ENCODE data around the gene NHERF2. TPM values are rescaled to one million over a fixed set of nuclear protein-coding genes. Genes with fewer than 3 reads are reported as not detected.

Gene NHERF2
- total RNA-seq, 1 experiment from 2014 or later, result 175 TPM

DNA sequence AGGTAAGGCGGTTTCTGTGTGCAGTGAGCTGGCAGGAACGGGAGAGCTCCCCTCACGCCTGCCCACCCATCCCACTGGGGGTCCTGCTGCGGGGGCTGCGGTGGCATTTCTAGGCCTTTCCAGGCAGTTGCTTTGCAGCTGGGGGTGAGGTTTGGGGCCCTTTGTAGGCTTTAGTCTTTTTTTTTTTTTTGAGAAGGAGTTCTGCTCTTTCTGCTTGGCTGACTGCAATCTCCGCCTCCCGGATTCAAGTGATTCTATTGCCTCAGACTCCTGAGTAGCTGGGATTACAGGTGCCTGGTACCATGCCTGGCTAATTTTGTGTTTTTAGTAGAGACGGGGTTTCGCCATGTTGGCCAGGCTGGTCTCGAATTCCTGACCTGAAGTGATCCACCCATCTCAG lies 32.2 kb downstream of the NHERF2 start:
- DNase-seq (ENCODE audit: low read depth), result no peak

DNA sequence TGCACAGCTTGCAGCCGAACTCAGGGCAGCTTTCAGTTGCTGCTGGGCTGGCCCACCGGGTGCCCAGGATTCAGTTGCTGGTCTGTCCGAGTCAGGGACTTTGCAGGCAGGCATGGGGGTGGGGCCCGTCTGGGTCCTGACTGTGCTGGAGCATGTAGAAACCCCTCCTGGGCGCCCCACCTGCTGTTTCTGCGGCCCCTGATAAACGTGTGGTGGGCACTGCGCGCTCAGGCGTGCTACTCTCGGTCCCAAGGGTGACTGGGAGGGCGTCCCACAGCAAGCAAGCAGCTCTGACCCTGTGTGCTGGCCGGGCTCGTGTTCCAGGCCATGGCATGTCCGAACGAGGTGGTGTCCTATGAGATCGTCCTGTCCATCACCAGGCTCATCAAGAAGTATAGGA lies 33.6 kb downstream of the NHERF2 start:
- no peak for DNase-seq (ENCODE audit: low read depth)

DNA sequence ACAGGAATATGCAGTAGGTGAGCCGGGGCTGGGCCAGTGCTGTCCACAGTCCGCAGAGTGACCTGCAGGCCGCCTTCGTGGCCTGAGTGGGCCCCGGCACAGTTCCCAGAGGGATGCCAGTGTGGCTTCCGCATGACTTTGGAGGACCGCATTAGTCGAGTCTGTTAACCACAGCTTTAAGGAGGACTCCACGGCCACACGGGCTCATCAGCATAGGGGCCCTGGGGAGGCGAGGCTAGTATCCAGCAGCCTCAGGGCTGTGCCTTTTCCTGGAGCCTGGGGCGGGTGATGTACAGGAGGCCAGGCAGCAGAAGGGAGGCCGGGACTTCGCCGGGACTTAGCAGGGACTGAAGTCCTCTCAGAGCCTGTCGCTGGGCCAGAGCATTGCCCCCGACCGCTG lies 34.3 kb downstream of the NHERF2 start:
- no peak for DNase-seq (ENCODE audit: low read depth)

DNA sequence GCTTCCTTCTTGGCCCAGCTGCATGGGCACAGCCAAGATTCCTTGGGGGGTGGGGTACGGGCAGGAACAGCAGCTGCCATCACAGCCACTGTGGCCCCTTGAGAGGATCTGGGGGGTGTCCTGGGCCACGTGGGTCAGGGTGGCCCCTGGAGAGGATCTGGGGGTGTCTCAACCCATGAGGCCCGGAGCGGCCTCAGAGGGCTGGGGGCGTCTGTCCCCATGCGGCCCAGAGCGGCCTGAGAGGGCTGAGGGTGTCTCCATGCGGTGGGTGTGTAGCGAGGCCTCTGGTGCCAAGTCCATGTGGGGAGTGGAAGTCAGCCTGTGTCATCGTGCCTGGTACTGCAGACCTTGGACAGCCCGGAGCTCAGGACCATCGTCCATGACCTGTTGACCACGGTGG lies 34.8 kb downstream of the NHERF2 start:
- DNase-seq (ENCODE audit: low read depth), result no peak

DNA sequence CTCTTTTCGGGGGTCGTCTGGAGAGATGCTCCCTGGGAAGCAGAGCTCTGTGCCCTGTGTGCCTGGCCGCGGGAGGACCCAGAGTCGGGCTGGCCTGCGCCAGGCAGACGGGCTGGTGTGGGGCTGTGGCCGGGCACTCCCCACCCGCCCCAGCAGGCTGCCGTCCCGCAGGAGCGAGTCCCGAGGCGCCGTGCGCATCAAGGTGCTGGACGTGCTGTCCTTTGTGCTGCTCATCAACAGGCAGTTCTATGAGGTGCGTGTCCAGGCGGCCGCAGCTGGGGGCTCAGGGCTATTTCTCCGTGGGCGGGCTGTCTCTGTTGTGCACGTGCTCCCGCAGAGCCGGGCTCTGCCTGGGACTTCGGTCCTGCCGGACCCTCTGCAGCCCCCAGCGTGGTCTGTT lies 36.1 kb downstream of the NHERF2 start:
- DNase-seq (ENCODE audit: low read depth), result no peak

DNA sequence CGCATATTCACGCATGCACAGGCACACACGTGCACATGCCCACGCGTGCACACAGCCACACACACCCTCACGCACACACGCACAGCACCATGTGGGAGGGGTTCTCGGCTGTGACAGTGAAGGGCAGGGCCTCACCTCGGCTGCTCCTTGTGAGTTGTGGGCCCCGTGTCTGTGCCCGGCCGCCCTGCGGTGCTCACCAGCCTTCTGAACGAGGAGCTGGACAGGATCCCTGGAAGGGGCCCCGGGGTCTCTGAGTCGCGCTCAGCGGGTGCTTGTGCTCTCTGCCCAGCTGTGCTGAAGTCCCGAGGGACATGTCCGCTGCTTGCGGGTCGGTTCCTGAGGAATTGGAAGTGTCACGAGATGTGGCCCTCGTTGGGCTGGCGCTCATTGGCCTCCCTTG lies 37.2 kb downstream of the NHERF2 start:
- DNase-seq (ENCODE audit: low read depth), result no peak

DNA sequence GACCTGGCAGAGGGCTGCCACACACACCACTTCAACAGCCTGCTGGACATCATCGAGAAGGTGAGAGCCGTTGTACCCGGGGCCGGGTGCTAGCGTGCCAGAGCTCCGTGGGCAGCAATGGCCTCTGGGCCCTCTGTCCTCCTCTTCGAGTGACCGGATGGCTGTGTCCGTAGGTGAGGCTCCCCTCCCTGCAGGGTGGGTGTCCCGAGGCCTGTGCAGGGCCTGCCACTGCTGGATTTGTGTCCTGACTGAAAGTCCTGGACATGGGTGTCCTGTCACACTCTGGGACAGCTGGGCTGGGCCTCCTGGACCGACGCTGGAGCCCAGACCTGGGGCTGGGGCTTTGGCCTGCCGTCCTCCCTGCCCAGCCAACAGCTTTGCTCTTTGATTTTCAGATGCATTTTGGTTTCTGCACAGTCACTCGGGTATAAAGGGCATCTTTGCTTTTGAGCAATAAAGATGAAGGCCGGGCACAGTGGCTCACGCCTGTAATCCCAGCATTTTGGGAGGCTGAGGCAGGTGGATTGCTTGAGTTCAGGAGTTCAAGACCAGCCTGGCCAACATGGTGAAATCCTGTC lies 37.8 kb downstream of the NHERF2 start:
- DNase-seq (ENCODE audit: low read depth), result no peak

DNA sequence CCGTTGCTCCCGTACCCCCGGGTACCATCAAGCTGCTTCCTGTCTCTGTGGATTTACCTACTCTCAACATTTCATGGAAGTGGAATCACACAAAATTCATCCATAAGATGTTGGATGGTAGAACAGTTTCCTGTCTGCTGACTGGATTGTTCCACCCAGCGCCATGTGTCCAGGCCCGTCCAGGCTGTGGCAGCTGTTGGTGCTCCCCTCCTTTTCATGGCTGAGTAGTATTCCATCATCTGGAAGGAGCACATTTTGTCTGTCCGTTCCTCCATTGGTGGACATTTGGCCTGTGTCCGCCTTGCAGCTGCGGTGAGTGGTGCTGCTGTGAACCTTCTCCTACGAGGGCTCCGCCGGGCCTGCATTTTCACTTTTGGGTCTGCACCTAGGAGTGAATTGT lies 39.4 kb downstream of the NHERF2 start:
- no peak for DNase-seq (ENCODE audit: low read depth)

DNA sequence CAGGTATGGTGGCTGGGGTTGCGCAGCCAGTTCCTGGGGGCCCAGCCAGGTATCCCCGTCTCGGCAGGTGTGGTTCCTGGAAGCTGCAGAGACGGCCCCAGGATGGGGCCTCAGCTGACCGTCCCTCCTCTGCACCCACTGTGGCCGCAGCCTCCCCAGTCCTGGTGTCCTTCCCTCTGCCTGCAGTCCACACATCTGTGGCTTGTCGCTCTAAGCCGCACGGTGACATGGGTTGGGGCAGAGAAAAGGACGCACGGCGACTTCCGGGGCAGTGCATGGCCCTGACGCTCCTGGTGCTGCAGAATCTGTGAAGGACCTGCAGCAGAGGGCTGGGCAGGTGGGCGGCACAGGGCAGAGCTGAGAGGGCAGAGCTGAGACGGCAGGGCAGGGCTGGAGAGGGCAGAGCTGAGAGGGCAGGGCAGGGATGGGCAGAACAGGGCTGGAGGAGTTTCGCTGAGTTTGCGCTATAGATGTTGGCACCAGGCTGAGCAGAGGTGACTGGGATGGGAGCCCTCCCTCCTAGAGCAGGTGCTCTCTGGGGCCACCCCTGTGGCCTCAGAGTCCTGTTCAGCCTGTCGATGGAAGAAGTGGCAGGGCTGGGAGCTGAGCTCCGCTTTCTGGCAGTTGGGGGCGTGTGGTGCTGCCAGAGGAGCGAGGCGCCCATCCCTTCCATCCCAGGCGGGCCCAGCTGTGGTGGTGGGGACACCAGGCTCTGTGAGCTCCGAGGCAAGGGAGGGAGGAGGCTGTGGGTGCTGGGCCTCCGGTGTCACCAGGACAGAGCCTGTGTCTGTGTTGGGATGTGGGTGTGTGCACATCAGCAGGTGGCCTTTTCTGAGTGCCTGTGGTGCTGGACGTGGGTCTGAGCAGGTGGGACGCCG lies 44.1 kb downstream of the NHERF2 start:
- DNase-seq (ENCODE audit: low read depth), result no peak

DNA sequence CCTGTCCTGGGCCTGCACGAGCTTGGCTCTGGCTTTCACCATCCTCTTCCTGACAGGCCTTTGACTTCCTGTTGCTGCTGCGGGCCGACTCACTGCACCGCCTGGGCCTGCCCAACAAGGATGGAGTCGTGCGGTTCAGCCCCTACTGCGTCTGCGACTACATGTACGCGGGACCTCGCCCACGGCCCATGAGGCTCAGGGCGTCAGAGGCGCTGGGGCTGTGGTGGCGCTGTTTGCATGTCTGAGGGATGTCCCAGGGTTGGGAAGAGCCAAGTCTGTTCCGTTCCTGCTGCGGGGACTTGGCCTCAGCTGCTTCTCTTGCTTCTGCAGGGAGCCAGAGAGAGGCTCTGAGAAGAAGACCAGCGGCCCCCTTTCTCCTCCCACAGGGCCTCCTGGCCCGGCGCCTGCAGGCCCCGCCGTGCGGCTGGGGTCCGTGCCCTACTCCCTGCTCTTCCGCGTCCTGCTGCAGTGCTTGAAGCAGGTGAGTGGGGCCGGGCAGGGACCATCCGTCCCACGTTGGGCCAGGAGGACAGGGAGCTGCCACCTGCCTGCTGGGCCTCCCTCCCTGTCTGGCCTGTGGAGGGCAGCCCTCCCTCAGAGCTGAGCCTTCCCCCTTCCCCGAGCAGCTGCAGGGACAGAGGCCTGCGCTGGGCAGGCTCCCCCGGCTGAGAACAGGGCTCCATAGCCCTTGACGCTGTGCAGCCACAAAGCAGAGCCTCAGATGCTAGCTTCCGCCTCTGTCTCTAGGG lies 44.9 kb downstream of the NHERF2 start:
- DNase-seq (ENCODE audit: low read depth), result no peak

DNA sequence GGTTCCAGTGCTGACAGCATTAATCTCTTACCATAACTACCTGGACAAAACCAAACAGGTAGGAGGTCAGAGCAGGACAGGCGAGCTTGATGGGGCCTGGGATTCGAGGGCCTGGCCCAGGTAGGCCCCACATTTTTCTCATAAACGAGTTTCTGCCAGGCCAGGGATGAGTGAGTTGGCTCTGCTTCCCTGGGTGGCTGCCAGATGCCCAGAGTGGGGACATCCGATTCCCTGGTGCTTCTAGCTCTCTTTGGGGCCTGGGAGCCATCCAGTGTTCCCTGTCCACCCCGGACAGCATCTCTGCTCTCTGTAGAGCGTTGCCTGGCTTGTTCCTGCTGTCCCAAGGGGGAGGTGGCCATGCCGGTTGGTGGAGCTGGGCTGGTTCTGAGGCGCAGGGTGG lies 46.2 kb downstream of the NHERF2 start:
- no peak for DNase-seq (ENCODE audit: low read depth)

DNA sequence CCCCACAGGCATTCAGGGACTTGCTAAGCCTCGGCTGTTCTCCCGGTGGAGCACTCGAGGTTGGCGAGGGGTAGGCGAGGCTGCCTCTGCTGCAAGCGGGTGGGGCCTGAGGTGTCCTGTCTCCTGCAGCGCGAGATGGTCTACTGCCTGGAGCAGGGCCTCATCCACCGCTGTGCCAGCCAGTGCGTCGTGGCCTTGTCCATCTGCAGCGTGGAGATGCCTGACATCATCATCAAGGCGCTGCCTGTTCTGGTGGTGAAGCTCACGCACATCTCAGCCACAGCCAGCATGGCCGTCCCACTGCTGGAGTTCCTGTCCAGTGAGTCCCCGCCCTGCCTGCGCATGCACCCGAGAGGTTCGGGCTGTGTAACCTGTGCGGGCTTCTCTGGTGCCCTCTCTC lies 47.4 kb downstream of the NHERF2 start:
- DNase-seq (ENCODE audit: low read depth), result no peak

DNA sequence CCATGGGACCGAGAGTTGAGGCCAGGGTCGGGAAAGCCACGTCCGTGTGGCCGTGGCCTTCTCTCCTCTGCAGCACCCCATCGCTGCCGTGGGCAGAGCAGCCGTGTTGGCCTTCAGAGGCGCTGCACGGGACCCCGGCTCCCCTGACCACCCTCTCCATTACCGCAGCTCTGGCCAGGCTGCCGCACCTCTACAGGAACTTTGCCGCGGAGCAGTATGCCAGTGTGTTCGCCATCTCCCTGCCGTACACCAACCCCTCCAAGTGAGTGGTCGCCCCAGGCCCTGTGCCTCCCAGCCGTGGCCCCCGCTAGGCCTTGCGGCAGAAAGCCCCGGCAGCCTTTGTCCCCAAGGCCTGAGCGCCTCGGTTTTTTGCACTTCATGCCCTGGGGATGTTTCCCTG lies 48.9 kb downstream of the NHERF2 start:
- no peak for DNase-seq (ENCODE audit: low read depth)

DNA sequence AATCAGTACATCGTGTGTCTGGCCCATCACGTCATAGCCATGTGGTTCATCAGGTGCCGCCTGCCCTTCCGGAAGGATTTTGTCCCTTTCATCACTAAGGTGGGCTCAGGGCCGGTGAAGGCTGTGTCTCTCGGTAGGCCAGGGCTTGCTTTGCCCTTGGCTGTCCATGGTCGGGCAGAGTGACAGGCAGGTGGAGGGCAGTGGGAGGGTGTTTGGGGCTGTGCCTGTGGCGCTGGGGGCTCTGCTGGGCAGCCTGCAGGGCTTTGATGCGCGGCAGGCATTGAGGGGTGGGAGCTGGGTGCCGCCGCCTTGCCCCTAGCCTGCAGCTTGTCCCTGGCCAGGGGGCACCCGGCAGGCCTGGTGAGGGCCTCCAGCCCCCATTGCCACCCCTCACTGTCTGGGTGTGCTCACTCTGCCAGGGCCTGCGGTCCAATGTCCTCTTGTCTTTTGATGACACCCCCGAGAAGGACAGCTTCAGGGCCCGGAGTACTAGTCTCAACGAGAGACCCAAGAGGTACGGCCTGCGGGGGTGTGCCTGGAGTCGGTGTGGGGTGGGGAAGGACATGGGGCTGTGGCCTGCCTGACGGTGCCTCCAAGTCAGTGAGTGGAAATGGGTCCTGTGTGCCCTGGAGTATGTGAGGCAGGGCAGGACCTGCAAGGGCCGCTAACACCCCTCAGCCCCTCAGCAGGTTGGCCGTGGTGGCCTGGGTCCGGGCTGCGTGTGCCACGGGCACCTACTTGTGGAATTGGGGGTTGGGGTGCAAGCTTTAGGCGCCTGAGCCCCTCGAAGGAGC lies 49.6 kb downstream of the NHERF2 start:
- DNase-seq (ENCODE audit: low read depth), result no peak

DNA sequence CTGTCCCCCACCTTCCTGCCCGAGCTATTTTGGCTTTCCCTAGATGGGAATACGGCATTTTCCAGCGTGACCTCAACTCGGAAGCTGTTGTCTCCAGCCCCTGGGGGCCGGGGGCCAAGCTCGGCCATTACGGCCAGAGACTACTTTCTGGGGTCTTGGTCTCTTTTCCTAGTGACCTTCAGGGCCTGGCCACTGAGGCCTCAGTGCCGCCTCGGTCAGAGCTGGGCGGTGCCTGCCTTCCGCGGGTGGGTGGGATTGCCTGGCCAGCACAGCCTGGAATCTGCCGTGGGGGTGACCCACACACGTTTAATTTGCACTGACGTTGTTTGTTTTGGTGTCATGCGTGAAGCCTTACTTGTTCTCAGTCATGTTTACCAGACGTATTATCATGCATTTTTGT lies 50.3 kb downstream of the NHERF2 start:
- DNase-seq (ENCODE audit: low read depth), result no peak

DNA sequence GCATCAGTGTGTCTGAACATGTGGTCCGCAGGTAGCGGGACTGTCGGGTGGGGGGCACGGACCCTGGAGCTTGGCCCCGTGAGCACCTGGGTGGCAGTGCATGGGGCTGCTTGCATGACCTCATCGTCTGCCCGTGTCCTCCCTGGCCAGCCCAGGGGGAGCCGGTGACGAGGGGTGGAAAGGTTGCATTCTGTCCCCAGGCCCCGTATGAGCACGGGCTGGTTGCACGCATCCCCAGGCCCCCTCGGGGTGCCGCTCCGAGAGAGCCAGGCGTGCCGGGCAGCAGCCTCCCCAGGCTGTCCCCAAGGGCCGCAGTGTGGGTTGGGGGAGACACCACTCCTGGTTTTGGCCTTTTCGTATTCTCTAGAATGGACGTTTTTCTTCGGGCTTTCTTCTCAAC lies 51.0 kb downstream of the NHERF2 start:
- no peak for DNase-seq (ENCODE audit: low read depth)

DNA sequence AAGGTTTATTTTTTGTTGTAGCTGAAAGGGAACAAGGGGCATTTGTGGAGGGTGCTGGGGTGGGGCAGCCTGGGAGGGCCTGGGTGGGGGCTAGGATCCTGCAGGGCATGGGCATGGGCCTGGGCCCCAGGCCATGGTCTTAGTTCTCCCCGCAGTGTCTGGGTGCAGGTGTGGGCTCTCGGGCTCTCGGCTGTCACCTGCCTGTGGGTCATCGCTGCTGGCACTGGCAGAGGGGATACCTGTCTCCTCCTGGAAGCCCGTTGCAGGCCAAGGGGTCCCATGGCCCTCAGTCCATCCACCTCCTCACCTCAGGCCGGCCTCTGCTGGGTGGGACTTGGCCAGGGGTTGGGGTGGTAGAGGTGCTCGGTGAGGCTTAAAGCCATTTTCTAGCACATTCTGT lies 51.4 kb downstream of the NHERF2 start:
- DNase-seq (ENCODE audit: low read depth), result no peak

DNA sequence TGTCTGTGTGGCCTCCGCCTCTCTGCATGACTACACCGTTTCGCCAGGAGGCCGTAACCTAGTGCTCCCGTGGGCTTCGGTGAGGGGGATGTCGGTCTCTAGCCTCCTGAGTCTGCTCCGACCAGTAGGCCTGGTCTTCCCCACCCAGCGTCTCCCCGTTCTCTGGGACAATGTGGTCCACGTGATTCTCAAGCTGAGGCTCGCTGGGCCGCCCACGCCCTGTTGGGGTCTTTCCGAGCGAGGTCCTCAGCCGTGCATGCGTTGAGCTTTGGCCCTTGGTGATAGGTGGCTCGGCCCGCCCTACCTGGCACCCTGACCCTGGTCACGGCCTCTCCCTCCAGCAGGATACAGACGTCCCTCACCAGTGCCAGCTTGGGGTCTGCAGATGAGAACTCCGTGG lies 52.0 kb downstream of the NHERF2 start:
- no peak for DNase-seq (ENCODE audit: low read depth)

DNA sequence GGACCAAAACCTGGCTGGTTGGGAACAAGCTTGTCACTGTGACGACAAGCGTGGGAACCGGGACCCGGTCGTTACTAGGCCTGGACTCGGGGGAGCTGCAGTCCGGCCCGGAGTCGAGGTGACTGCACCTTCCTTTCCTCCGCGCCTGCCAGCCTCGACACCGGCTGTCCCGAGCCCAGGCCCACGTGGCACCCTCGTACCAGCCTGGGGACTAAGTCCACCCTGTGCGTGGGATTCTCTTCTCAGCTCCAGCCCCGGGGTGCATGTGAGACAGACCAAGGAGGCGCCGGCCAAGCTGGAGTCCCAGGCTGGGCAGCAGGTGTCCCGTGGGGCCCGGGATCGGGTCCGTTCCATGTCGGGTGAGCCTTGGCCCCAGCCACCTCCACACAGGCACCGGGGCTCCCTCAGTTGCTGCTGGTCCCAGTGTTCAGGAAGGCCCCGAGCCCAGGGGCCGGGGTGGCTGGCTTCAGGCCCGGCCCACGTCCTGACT lies 52.7 kb downstream of the NHERF2 start:
- no peak for DNase-seq (ENCODE audit: low read depth)

DNA sequence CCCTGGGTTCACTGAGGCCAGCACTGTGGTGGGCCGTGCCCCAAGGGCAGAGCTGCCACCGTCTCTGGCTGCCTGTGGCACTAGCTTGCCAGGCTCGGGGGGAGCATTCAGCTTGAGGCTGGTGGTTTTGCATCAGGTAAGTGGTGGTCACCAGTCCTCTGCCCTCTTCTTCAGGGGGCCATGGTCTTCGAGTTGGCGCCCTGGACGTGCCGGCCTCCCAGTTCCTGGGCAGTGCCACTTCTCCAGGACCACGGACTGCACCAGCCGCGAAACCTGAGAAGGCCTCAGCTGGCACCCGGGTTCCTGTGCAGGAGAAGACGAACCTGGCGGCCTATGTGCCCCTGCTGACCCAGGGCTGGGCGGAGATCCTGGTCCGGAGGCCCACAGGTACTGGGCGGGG lies 53.3 kb downstream of the NHERF2 start:
- DNase-seq (ENCODE audit: low read depth), result no peak

DNA sequence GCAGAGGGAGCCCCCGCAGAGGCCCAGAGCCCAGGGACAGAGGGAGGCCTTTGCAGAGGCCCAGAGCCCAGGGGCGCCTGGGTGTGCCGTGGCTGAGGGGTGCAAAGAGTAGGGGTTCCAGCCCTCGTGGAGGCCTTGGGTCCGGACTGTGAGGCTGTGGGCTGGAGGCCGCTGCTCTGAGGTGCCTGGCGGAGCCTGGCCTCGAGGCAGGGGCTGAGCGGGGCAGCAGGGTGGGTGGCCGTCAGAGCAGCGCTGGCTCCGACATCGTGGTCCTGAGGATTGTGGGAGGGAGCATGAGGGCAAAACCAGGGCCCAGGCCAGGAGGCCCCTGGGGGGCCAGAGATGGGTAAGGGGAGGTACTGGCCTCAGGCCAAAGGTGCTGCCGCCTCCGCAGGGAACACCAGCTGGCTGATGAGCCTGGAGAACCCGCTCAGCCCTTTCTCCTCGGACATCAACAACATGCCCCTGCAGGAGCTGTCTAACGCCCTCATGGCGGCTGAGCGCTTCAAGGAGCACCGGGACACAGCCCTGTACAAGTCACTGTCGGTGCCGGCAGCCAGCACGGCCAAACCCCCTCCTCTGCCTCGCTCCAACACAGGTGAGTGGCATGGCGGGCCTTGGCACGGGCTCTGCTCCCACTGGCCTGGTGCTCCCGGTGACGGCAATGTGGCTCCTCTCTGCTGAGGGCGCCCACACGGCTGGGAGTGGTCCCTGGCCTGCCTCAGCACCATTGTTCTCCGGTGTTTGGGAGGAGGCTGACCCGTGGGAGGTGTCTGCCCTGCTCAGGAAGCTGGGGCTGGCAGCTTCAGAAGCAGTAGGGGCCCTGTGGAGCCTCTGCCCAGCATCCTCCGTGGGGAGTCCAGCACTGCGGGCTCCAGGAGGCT lies 54.7 kb downstream of the NHERF2 start:
- no peak for DNase-seq (ENCODE audit: low read depth)
